ENCODE data around the gene PSD4. TPM values are rescaled to one million over a fixed set of nuclear protein-coding genes. Genes with fewer than 3 reads are reported as not detected.
A peak's percentile ranks its signal among the peaks of the same experiment; 100 is the strongest.

The PSD4 gene
- total RNA-seq, 1 donor from 2014 or later = 39.0 TPM

DNA sequence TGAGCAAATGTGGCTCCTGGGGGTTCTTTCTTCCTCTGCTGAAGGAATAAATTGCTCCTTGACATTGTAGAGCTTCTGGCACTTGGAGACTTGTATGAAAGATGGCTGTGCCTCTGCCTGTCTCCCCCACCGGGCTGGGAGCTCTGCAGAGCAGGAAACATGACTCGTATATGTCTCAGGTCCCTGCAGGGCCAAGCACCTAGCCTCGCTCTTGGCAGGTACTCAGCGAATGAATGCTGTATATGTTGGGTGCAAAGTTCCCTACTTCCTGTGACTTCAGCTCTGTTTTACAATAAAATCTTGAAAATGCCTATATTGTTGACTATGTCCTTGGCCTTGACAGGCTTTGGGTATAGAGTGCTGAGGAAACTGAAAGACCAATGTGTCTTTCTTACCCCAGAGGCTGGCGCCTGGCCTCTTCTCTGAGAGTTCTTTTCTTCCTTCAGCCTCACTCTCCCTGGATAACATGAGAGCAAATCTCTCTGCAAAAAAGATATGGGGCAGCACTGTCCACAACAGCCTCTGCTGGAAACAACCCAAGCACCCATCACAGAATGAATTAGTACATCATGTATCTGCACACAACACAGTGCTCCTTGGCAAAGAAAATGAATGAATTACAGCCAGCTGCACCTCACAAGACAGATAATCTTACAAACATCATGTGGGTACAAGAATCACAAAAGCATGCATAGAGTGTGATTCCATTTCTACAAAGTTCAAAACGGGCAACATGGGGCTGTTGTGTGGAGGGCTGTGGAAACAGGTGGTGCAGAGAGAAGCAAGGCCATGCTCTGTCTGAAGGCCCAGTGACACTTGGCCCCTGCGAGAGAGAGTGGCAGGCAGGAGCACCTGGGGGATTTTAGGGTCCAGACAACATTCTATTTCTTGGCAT is 39.8 kb upstream of the PSD4 start:
- Histone ChIP-seq H3K27ac (no peak overlapping the region), H3K4me3 (no peak overlapping the region), H3K9me3 (no peaks in the 10 kb centered on the region), H3K27me3 (no peaks in the 10 kb centered on the region), H3K4me1 (no peaks in the 10 kb centered on the region), H3K36me3 (no peaks in the 10 kb centered on the region)
- intact Hi-C loops (cut with DNase I) = no loop called here
- peak; percentile 52 to 64 for DNase-seq (ENCODE audit: extremely low spot score in 2 of 2)
- TF ChIP-seq, protein P1, sequence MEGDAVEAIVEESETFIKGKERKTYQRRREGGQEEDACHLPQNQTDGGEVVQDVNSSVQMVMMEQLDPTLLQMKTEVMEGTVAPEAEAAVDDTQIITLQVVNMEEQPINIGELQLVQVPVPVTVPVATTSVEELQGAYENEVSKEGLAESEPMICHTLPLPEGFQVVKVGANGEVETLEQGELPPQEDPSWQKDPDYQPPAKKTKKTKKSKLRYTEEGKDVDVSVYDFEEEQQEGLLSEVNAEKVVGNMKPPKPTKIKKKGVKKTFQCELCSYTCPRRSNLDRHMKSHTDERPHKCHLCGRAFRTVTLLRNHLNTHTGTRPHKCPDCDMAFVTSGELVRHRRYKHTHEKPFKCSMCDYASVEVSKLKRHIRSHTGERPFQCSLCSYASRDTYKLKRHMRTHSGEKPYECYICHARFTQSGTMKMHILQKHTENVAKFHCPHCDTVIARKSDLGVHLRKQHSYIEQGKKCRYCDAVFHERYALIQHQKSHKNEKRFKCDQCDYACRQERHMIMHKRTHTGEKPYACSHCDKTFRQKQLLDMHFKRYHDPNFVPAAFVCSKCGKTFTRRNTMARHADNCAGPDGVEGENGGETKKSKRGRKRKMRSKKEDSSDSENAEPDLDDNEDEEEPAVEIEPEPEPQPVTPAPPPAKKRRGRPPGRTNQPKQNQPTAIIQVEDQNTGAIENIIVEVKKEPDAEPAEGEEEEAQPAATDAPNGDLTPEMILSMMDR (IDR thresholded peaks at IDR 0.05) = no peak
- TF ChIP-seq POLR2AphosphoS5 (IDR thresholded peaks at IDR 0.05; ENCODE audit: insufficient read depth in 1 of 2, low read depth in 1 of 2) = no peak
- no peak for TF ChIP-seq POLR2A (IDR thresholded peaks at IDR 0.05)

DNA sequence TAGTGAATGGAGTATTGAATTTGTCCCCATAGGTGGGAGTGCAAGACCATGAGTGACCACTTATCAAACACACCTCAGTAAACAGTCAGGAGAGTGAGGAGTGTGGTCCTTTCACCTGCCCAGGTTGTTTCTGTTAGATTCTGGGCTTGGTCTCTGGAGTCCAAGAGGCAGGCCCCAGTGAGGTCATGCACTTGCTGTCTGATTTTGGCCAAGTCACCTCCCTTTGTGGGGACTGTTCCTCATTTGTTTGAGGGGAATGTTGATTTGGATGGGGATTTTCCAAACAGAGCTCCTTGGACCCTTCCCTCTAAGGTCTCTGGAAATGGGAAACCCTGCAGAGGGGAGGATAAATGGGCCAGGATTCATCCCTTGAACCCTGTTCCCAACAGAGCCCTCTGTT is 39.1 kb upstream of the PSD4 start:
- Histone ChIP-seq H3K4me1 (no peaks in the 10 kb centered on the region), H3K36me3 (no peaks in the 10 kb centered on the region), H3K9me3 (no peaks in the 10 kb centered on the region), H3K27me3 (no peaks in the 10 kb centered on the region), H3K27ac (no peak overlapping the region), H3K4me3 (no peak overlapping the region)
- TF ChIP-seq POLR2A (IDR thresholded peaks at IDR 0.05) (no peak), POLR2AphosphoS5 (IDR thresholded peaks at IDR 0.05; ENCODE audit: insufficient read depth in 1 of 2, low read depth in 1 of 2) (no peak)
- TF ChIP-seq, protein P1 (IDR thresholded peaks at IDR 0.05) = no peak
- peak in 1 of 2 donors; percentile 52 for DNase-seq (ENCODE audit: extremely low spot score in 2 of 2)
- intact Hi-C loops (cut with DNase I) = no loop called here

DNA sequence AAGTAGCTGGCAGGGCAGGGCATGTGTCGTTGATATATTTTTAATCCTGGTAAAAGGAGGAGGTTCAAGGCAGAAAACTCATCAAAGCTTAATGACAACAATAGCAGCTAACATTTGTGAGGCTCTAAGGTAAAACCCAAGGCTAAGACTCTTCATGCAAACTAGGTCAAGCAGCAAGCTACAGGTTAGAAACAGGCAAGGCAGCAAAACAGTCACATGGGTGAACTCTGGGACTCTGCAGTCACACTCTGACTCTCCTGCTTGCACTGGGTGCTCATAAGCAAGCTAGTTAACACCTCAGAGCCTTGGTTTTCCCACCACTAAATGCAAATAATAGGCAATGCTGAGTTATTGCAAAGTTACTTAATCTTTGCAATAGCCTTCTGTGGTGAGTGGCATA is 38.5 kb upstream of the PSD4 start:
- Histone ChIP-seq H3K27me3 (no peaks in the 10 kb centered on the region), H3K36me3 (no peaks in the 10 kb centered on the region), H3K27ac (no peak overlapping the region), H3K9me3 (no peaks in the 10 kb centered on the region), H3K4me1 (no peaks in the 10 kb centered on the region), H3K4me3 (no peak overlapping the region)
- intact Hi-C loops (cut with DNase I) = no loop called here
- DNase-seq (ENCODE audit: extremely low spot score in 2 of 2) = peak in 1 of 2 donors; percentile 42
- TF ChIP-seq POLR2AphosphoS5 (IDR thresholded peaks at IDR 0.05; ENCODE audit: insufficient read depth in 1 of 2, low read depth in 1 of 2) (no peak), POLR2A (IDR thresholded peaks at IDR 0.05) (no peak)
- TF ChIP-seq, protein P1 (IDR thresholded peaks at IDR 0.05) = no peak

DNA sequence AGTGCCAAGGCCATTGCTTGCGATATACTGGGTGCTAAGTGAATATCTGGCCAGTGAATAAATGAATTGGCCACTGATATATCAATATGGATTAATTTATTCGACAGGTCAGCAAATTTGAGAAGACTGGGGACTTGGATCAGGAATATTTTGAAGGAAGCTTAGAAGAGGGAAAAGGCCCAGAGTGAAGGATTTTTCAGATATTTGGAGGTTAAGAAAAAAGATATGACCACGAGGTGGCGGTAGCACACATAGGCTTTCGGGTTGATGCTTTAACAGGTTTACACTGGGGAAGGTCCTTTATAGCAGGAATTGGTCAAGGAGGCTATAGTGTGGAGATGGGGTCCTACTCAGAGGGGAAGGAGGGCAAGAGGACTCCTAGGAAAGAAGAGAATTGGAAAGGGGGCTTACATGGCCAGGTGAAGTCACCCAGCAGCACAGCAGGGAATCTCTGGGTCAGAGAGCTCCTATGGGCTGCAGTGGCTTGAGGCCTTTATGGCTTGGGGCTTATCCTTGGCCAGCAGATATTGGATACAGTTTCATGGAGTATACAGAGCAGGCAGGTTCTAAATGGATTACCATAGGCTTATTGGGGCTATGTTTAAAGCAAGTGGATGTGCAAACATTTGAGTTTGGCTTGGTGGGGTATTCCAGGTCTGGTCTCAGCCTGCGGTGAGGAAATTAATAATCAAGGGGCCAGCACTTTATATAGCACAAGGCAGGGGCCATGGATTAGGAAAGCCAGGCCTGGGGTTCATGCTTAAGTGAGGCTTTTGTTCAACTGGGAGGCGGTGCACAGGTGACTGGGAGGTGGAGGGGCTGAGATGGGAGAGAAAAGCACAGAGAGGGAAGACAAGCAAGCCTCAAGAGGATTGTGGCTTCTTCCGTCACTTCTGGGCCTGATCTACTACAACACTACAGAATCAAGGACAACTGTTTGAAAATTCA is 36.7 kb upstream of the PSD4 start:
- no peaks in the 10 kb centered on the region for H3K9me3 ChIP-seq
- H3K36me3 ChIP-seq = no peaks in the 10 kb centered on the region
- H3K4me3 ChIP-seq = no peak overlapping the region
- peak in 1 of 2 donors; percentile 77 for DNase-seq (ENCODE audit: extremely low spot score in 2 of 2)
- intact Hi-C loops (cut with DNase I) = no loop called here
- H3K4me1 ChIP-seq = no peaks in the 10 kb centered on the region
- no peak overlapping the region for H3K27ac ChIP-seq
- H3K27me3 ChIP-seq = no peaks in the 10 kb centered on the region
- TF ChIP-seq, protein P1 (IDR thresholded peaks at IDR 0.05) = peak in 2 of 3 experiments; percentile 6 to 29
- TF ChIP-seq POLR2AphosphoS5 (IDR thresholded peaks at IDR 0.05; ENCODE audit: insufficient read depth in 1 of 2, low read depth in 1 of 2) = no peak

All from vagina (tissue), 2 donors.